Measurements from ENCODE around the gene ANKZF1. TPM values are rescaled to one million over a fixed set of nuclear protein-coding genes. Genes with fewer than 3 reads are reported as not detected.

The ANKZF1 gene
- polyA plus RNA-seq, 2 donors, result 20.4 to 40.7 TPM

DNA sequence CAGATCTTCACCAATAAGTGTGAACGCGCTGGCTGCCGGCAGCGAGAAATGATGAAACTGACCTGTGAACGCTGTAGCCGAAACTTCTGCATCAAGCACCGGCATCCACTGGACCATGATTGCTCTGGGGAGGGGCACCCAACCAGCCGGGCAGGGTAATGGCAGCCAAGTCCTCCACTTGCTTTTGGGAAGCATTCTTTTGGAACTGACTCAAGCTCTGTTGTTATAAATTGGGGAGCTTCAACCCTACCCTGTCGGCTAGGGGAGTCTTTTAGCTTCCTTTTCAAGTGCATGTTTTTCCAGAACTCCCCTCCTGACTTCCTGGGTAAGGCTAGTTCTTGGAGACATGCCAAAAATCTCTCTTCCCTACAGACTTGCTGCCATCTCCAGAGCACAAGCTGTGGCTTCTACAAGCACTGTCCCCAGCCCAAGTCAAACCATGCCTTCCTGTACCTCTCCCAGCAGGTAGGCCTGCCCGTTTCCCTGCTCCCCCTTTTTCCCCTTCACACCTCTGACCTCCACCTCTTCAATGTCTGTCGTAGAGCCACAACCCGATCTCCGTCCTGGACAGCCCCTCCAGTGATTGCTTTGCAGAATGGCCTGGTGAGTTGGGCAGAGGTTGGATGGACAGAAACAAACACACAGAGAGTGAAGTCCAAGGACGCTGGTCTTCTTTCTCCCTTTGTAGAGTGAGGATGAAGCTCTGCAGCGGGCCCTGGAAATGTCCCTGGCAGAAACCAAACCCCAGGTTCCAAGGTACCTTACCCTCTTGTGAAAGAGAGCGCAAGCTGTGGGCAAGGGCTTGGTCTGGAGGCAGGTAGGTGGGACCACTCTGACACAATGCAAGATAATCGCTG is 21.5 kb upstream of the ANKZF1 start:
- H3K27ac ChIP-seq (ENCODE audit: low read depth in 2 of 2, low read length in 1 of 2), result peak overlapping the region; percentile 98
- peaks cover 5 to 35% of the 10 kb centered on the region in 2 donors for H3K36me3 ChIP-seq (ENCODE audit: control insufficient read depth in 2 of 2, insufficient read depth in 2 of 2, low read length in 1 of 2)
- 57 to 71% methylated on average over 17 of the region's 17 CpGs for WGBS, 2 donors
- no peaks in the 10 kb centered on the region for H3K9me3 ChIP-seq (ENCODE audit: control insufficient read depth in 2 of 2, insufficient read depth in 1 of 2, low read depth in 1 of 2, low read length in 1 of 2)
- peaks cover 0 to 13% of the 10 kb centered on the region in 2 donors for H3K4me1 ChIP-seq (ENCODE audit: control insufficient read depth in 2 of 2, insufficient read depth in 2 of 2, low read length in 1 of 2)
- no peaks in the 10 kb centered on the region for H3K27me3 ChIP-seq (ENCODE audit: control insufficient read depth in 1 of 2, insufficient read depth in 2 of 2, low read length in 2 of 2)
- H3K4me3 ChIP-seq (ENCODE audit: low read depth in 1 of 2, low read length in 2 of 2), result peak overlapping the region; percentile 71 to 75

DNA sequence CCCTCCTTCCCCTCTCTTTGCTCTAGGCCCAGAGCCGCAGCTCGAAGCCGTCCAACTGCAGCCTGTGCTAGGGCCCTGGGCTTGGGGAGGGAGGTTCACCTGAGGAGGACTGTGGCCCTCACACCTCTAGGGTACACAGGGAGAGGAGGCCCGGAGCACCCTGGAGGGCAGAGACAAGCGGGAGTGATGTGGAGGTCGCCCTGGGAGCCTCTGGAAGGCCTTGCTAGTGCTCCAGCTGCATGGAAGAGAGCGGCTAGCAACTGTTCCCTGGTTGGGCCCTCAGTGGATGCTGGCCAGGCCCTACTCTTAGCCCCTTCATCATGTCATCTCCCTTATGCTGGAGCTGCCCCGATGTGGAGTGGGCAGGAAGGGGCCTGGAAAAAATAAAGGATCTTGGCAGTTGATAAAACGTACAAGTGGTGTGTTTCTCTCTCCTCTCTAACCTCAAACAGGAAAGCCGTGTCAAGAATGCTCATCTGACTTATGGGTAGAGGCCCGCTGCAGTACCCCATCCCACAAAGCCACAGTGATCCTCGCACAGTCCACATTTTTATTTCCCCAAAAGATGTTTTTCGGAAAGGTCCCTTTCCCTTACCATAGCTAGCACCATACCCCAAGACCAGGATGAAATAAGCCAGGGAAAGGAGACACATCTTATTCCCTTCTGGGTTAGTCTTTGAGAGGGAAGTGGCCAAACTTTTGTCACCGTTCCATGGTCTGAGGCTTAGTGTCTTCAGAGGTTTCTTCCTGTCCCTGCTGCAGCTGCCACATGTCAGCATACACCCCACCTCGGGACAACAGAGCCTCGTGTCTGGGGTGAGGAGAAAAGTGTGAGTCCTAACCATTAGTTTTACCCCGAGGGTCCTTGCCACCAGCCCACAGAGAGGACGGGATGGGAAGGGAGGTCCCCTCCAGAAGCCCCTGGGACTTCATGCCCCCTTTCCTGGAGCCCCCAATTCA is 20.1 kb upstream of the ANKZF1 start:
- Histone ChIP-seq H3K4me1 (ENCODE audit: control insufficient read depth in 2 of 2, insufficient read depth in 2 of 2, low read length in 1 of 2) (peaks cover 0 to 13% of the 10 kb centered on the region in 2 donors), H3K27ac (ENCODE audit: low read depth in 2 of 2, low read length in 1 of 2) (peak overlapping the region; percentile 5 to 57), H3K9me3 (ENCODE audit: control insufficient read depth in 2 of 2, insufficient read depth in 1 of 2, low read depth in 1 of 2, low read length in 1 of 2) (no peaks in the 10 kb centered on the region), H3K4me3 (ENCODE audit: low read depth in 1 of 2, low read length in 2 of 2) (no peak overlapping the region), H3K27me3 (ENCODE audit: control insufficient read depth in 1 of 2, insufficient read depth in 2 of 2, low read length in 2 of 2) (no peaks in the 10 kb centered on the region), H3K36me3 (ENCODE audit: control insufficient read depth in 2 of 2, insufficient read depth in 2 of 2, low read length in 1 of 2) (peaks cover 5 to 42% of the 10 kb centered on the region in 2 donors)
- WGBS, 2 donors, result 78 to 81% methylated on average over 18 of the region's 18 CpGs

DNA sequence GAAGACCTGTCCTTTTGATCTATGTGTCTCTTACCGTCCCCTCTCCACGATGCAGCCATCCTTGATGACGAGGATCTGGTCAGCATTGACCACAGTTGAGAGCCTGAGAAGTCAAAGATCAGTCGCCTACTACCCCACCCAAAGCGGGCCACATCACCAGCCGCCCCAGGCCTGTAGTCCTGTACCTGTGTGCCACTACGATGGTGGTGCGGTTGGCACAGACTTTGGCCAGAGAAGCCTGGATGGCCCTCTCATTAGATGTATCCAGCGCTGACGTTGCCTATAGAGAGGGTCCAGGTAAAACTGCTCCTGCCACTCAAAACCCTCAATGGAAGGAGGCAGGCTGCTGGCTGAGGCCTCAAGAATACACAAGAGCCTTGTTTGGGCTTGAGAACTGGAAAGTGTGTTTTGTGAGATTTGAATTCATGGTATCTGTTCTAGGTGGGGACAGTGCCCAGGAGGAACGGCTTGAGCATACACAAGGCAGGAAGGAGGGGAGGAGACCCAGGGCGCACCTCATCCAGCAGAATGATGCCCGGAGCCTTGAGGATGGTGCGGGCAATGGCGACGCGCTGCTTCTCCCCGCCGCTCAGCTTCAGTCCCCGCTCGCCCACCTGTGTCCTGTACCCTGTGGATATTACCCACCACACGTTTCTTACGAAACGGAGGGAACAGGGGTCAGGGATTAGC is 19.3 kb upstream of the ANKZF1 start:
- WGBS, 2 donors, result 93 to 94% methylated on average over 24 of the region's 24 CpGs
- peaks cover 0 to 13% of the 10 kb centered on the region in 2 donors for H3K4me1 ChIP-seq (ENCODE audit: control insufficient read depth in 2 of 2, insufficient read depth in 2 of 2, low read length in 1 of 2)
- H3K36me3 ChIP-seq (ENCODE audit: control insufficient read depth in 2 of 2, insufficient read depth in 2 of 2, low read length in 1 of 2), result peaks cover 5 to 46% of the 10 kb centered on the region in 2 donors
- H3K27ac ChIP-seq (ENCODE audit: low read depth in 2 of 2, low read length in 1 of 2), result no peak overlapping the region
- no peaks in the 10 kb centered on the region for H3K27me3 ChIP-seq (ENCODE audit: control insufficient read depth in 1 of 2, insufficient read depth in 2 of 2, low read length in 2 of 2)
- H3K4me3 ChIP-seq (ENCODE audit: low read depth in 1 of 2, low read length in 2 of 2), result no peak overlapping the region
- H3K9me3 ChIP-seq (ENCODE audit: control insufficient read depth in 2 of 2, insufficient read depth in 1 of 2, low read depth in 1 of 2, low read length in 1 of 2), result no peaks in the 10 kb centered on the region

- Histone ChIP-seq H3K27me3 (ENCODE audit: control insufficient read depth in 1 of 2, insufficient read depth in 2 of 2, low read length in 2 of 2) (no peaks in the 10 kb centered on the region), H3K27ac (ENCODE audit: low read depth in 2 of 2, low read length in 1 of 2) (peak overlapping the region in 1 of 2 donors; percentile 33), H3K9me3 (ENCODE audit: control insufficient read depth in 2 of 2, insufficient read depth in 1 of 2, low read depth in 1 of 2, low read length in 1 of 2) (no peaks in the 10 kb centered on the region), H3K4me3 (ENCODE audit: low read depth in 1 of 2, low read length in 2 of 2) (no peak overlapping the region), H3K4me1 (ENCODE audit: control insufficient read depth in 2 of 2, insufficient read depth in 2 of 2, low read length in 1 of 2) (peaks cover 0 to 13% of the 10 kb centered on the region in 2 donors), H3K36me3 (ENCODE audit: control insufficient read depth in 2 of 2, insufficient read depth in 2 of 2, low read length in 1 of 2) (peaks cover 5 to 48% of the 10 kb centered on the region in 2 donors)
- WGBS, 2 donors, result 89 to 90% methylated on average over 9 of the region's 9 CpGs
Measured at GRCh38 chr2:219210886-219211362, 18.7 kb upstream of the ANKZF1 start.

- no peak overlapping the region for H3K4me3 ChIP-seq (ENCODE audit: low read depth in 1 of 2, low read length in 2 of 2)
- peaks cover 0 to 5% of the 10 kb centered on the region in 2 donors for H3K4me1 ChIP-seq (ENCODE audit: control insufficient read depth in 2 of 2, insufficient read depth in 2 of 2, low read length in 1 of 2)
- H3K9me3 ChIP-seq (ENCODE audit: control insufficient read depth in 2 of 2, insufficient read depth in 1 of 2, low read depth in 1 of 2, low read length in 1 of 2), result no peaks in the 10 kb centered on the region
- peaks cover 5 to 53% of the 10 kb centered on the region in 2 donors for H3K36me3 ChIP-seq (ENCODE audit: control insufficient read depth in 2 of 2, insufficient read depth in 2 of 2, low read length in 1 of 2)
- H3K27ac ChIP-seq (ENCODE audit: low read depth in 2 of 2, low read length in 1 of 2), result no peak overlapping the region
- no peaks in the 10 kb centered on the region for H3K27me3 ChIP-seq (ENCODE audit: control insufficient read depth in 1 of 2, insufficient read depth in 2 of 2, low read length in 2 of 2)
- WGBS, 2 donors, result 80 to 83% methylated on average over 8 of the region's 8 CpGs
Measured at GRCh38 chr2:219213026-219213415, 16.6 kb upstream of the ANKZF1 start.

- Histone ChIP-seq H3K4me1 (ENCODE audit: control insufficient read depth in 2 of 2, insufficient read depth in 2 of 2, low read length in 1 of 2) (peaks cover 0 to 2% of the 10 kb centered on the region in 2 donors), H3K9me3 (ENCODE audit: control insufficient read depth in 2 of 2, insufficient read depth in 1 of 2, low read depth in 1 of 2, low read length in 1 of 2) (no peaks in the 10 kb centered on the region), H3K4me3 (ENCODE audit: low read depth in 1 of 2, low read length in 2 of 2) (no peak overlapping the region), H3K27ac (ENCODE audit: low read depth in 2 of 2, low read length in 1 of 2) (no peak overlapping the region), H3K36me3 (ENCODE audit: control insufficient read depth in 2 of 2, insufficient read depth in 2 of 2, low read length in 1 of 2) (peaks cover 5 to 48% of the 10 kb centered on the region in 2 donors), H3K27me3 (ENCODE audit: control insufficient read depth in 1 of 2, insufficient read depth in 2 of 2, low read length in 2 of 2) (no peaks in the 10 kb centered on the region)
- 93 to 94% methylated on average over 10 of the region's 10 CpGs for whole genome bisulfite sequencing, 2 donors
Measured at GRCh38 chr2:219213486-219214071, 16.0 kb upstream of the ANKZF1 start.

DNA sequence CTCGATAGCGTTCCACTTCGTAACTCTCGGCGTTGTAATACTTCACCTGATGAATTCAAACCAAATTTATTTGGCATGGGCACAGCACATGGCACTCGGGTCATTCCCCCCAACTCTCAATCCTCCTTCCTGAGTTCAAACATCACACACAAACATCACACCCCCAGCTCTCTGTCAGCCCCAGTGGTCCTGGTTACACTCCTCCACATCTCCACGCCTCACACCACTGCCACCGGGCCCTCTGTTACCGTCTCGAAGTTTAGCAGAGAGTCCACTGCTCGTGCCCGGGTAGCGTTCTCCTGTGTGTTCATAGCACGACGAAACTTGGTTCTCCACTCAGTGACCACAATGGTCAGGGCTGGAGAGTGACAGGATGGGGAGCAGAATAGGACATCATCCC is 15.5 kb upstream of the ANKZF1 start:
- Histone ChIP-seq H3K36me3 (ENCODE audit: control insufficient read depth in 2 of 2, insufficient read depth in 2 of 2, low read length in 1 of 2) (peaks cover 5 to 44% of the 10 kb centered on the region in 2 donors), H3K4me3 (ENCODE audit: low read depth in 1 of 2, low read length in 2 of 2) (no peak overlapping the region)
- 95 to 96% methylated on average over 15 of the region's 15 CpGs for WGBS, 2 donors

GRCh38 chr2:219214786-219215185 is 14.8 kb upstream of the ANKZF1 start:
- H3K9me3 ChIP-seq (ENCODE audit: control insufficient read depth in 2 of 2, insufficient read depth in 1 of 2, low read depth in 1 of 2, low read length in 1 of 2), result no peaks in the 10 kb centered on the region
- no peak overlapping the region for H3K27ac ChIP-seq (ENCODE audit: low read depth in 2 of 2, low read length in 1 of 2)
- 91 to 92% methylated on average over 6 of the region's 6 CpGs for WGBS, 2 donors
- peaks cover 5 to 43% of the 10 kb centered on the region in 2 donors for H3K36me3 ChIP-seq (ENCODE audit: control insufficient read depth in 2 of 2, insufficient read depth in 2 of 2, low read length in 1 of 2)
- no peak overlapping the region for H3K4me3 ChIP-seq (ENCODE audit: low read depth in 1 of 2, low read length in 2 of 2)
- H3K27me3 ChIP-seq (ENCODE audit: control insufficient read depth in 1 of 2, insufficient read depth in 2 of 2, low read length in 2 of 2), result no peaks in the 10 kb centered on the region
- H3K4me1 ChIP-seq (ENCODE audit: control insufficient read depth in 2 of 2, insufficient read depth in 2 of 2, low read length in 1 of 2), result peaks cover 0 to 11% of the 10 kb centered on the region in 2 donors

More for the DNA sequence above, 15.5 kb upstream of the ANKZF1 start:
- peaks cover 0 to 4% of the 10 kb centered on the region in 2 donors for H3K4me1 ChIP-seq (ENCODE audit: control insufficient read depth in 2 of 2, insufficient read depth in 2 of 2, low read length in 1 of 2)
- no peaks in the 10 kb centered on the region for H3K27me3 ChIP-seq (ENCODE audit: control insufficient read depth in 1 of 2, insufficient read depth in 2 of 2, low read length in 2 of 2)
- H3K27ac ChIP-seq (ENCODE audit: low read depth in 2 of 2, low read length in 1 of 2), result no peak overlapping the region
- no peaks in the 10 kb centered on the region for H3K9me3 ChIP-seq (ENCODE audit: control insufficient read depth in 2 of 2, insufficient read depth in 1 of 2, low read depth in 1 of 2, low read length in 1 of 2)
